ENCODE results near the gene CPNE5. TPM values are rescaled to one million over a fixed set of nuclear protein-coding genes. Genes with fewer than 3 reads are reported as not detected.
"Not testable (repeated sequence)": the region's sequence is repeated elsewhere in the genome, so short reads cannot be mapped to it uniquely, and the experiment has no call there.

Gene CPNE5
- polyA plus RNA-seq, 2 of the 4 experiments (the other 2 are of a cell fraction) = 0.03 to 0.13 TPM

- CTCF ChIA-PET = interaction anchor here (1.1 to 3.2 kb wide), 2 partner anchors 30 to 54 kb away, joined by 3 to 11 read pairs; no protein-coding TSS in a partner anchor
- H3K4me3 ChIP-seq = no peak overlapping the region
- no peak for FAIRE-seq
- DNase-seq (ENCODE audit: low read depth in 1 of 2, low spot score in 1 of 2) = no peak
- H3K27ac ChIP-seq = no peak overlapping the region
- H3K9me3 ChIP-seq = no peaks in the 10 kb centered on the region
- H3K4me2 ChIP-seq = no peak overlapping the region
- POLR2A ChIA-PET = no interaction called here
- WGBS (ENCODE audit: missing lambda C conversion rate) = 64% methylated on average over 3 of the region's 3 CpGs
- no peak for TF ChIP-seq NR3C1 (IDR thresholded peaks at IDR 0.05)
- no peak for TF ChIP-seq JUN (IDR thresholded peaks at IDR 0.05)
- no peak for TF ChIP-seq NFE2L2 (conservative IDR thresholded peaks at IDR 0.05; ENCODE audit: low read length)
- no peak for TF ChIP-seq ZC3H11A (IDR thresholded peaks at IDR 0.05)
- no peak for TF ChIP-seq RAD21 (conservative IDR thresholded peaks at IDR 0.05 in 1 of 2, IDR thresholded peaks at IDR 0.05 in 1 of 2)
- TF ChIP-seq FOXS1 (CRISPR knock-in tag; IDR thresholded peaks at IDR 0.05) = no peak
- no peak for ATAC-seq
- no peaks in the 10 kb centered on the region for H3K4me1 ChIP-seq
Measured at GRCh38 chr6:36813526-36813925, 25.7 kb downstream of the CPNE5 start.

GRCh38 chr6:36813047-36813446 lies 26.2 kb downstream of the CPNE5 start:
- H3K9me3 ChIP-seq; H3K4me2 ChIP-seq; H3K4me1 ChIP-seq; H3K27ac ChIP-seq; FAIRE-seq; POLR2A ChIA-PET; ATAC-seq; DNase-seq (ENCODE audit: low read depth in 1 of 2, low spot score in 1 of 2); H3K4me3 ChIP-seq: not testable (repeated sequence)
- CTCF ChIA-PET = interaction anchor here (3.2 kb wide), 1 partner anchor 54 kb away, joined by 11 read pairs; no protein-coding TSS in a partner anchor
- WGBS (ENCODE audit: missing lambda C conversion rate) = 70% methylated on average over 3 of the region's 3 CpGs

- H3K4me3 ChIP-seq = no peak overlapping the region
- H3K27ac ChIP-seq = no peak overlapping the region
- H3K4me2 ChIP-seq = no peak overlapping the region
- ChIA-PET CTCF (interaction anchor here (2.1 to 3.2 kb wide), 3 partner anchors 41 to 51 kb away, joined by 4 to 11 read pairs (median 6); no protein-coding TSS in a partner anchor), POLR2A (no interaction called here)
- TF ChIP-seq MYC (IDR thresholded peaks at IDR 0.05; ENCODE audit: borderline replicate concordance, low read length) (no peak), NPAS2 (CRISPR knock-in tag; IDR thresholded peaks at IDR 0.05; ENCODE audit: borderline replicate concordance) (no peak), PBX3 (IDR thresholded peaks at IDR 0.05) (no peak), POLR2A (IDR thresholded peaks at IDR 0.05; ENCODE audit: low read length) (no peak), JUN (IDR thresholded peaks at IDR 0.05) (no peak), RAD21 (conservative IDR thresholded peaks at IDR 0.05 in 1 of 2, IDR thresholded peaks at IDR 0.05 in 1 of 2) (0 out of 5 replicates have a peak, but pooled peaks of 1 of the 2 experiments have one; percentile 8), CHD4 (IDR thresholded peaks at IDR 0.05; ENCODE audit: borderline replicate concordance) (no peak), MAZ (IDR thresholded peaks at IDR 0.05; ENCODE audit: borderline replicate concordance, low read depth, low read length) (no peak)
- WGBS (ENCODE audit: missing lambda C conversion rate) = 75% methylated on average over 16 of the region's 16 CpGs
- no peaks in the 10 kb centered on the region for H3K4me1 ChIP-seq
- ATAC-seq = peak in 1 of 2 experiments; percentile 43; a peak in 1 of 6 replicates
- no peak for DNase-seq (ENCODE audit: low read depth in 1 of 2, low spot score in 1 of 2)
- FAIRE-seq = no peak
- H3K9me3 ChIP-seq = no peaks in the 10 kb centered on the region
Measured at GRCh38 chr6:36809941-36810803, 29.1 kb downstream of the CPNE5 start.

- WGBS (ENCODE audit: missing lambda C conversion rate) = 61% methylated on average over 6 of the region's 6 CpGs
- Histone ChIP-seq H3K4me1 (no peaks in the 10 kb centered on the region), H3K27ac (no peak overlapping the region), H3K4me3 (no peak overlapping the region), H3K9me3 (no peaks in the 10 kb centered on the region), H3K4me2 (no peak overlapping the region)
- FAIRE-seq = no peak
- ChIA-PET CTCF (no interaction called here), POLR2A (no interaction called here)
- no peak for DNase-seq (ENCODE audit: low read depth in 1 of 2, low spot score in 1 of 2)
- TF ChIP-seq JUNB (IDR thresholded peaks at IDR 0.05) (no peak), SREBF2 (IDR thresholded peaks at IDR 0.05) (no peak), HDAC2 (IDR thresholded peaks at IDR 0.05) (no peak), KDM1A (IDR thresholded peaks at IDR 0.05; ENCODE audit: low read depth) (no peak), RAD21 (conservative IDR thresholded peaks at IDR 0.05 in 1 of 2, IDR thresholded peaks at IDR 0.05 in 1 of 2) (no peak), HMGXB4 (CRISPR knock-in tag; IDR thresholded peaks at IDR 0.05; ENCODE audit: borderline replicate concordance) (no peak), FOXS1 (CRISPR knock-in tag; IDR thresholded peaks at IDR 0.05) (no peak)
- ATAC-seq = no peak
Measured at GRCh38 chr6:36809156-36809555, 30.1 kb downstream of the CPNE5 start.
